NCI-H82 treated with DMSO at 0.1 percent for 48 hours (cell line): Measurements from ENCODE around the gene ZNF23.

ENCODE experiments used
- DNase-seq: peaks from one replicate; lab custom pipeline; 2025; ENCODE audit not compliant: unreplicated experiment; lab: John Stamatoyannopoulos, UW

Gene ZNF23

DNA sequence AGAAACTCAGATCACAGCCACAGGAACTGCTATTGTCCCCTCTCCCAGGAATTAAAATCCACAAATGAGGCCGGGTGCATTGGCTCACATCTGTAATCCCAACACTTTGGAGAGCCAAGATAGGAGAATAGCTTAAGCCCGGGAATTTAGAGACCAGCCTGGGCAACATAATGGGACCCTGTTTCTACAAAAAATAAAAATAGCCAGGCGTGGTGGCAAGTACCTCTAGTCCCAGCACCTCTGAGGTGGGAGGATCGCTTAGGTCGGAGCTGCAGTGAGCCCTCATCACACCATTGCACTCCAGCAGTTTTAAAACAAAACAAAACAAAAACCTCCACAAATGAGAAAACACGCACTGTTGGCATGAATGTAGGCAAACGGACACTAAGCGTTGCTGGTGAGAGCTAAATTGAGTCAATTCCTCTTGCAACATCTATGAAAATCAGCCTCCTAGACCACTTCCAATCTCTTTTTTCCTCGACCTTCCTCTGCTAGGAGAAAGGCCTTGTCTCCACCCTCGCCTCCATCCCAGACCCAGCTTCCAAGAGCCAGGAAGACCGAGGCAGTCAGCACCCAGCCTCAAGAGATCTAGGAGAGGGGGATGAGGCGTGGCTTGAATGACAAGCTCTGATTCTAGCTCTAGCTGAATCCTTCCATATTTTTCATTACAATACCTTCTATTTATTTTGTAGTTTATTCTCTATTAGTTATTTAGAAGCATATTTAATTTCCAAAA, 35.0 kb downstream of the ZNF23 start:
- DNase-seq: no peak

DNA sequence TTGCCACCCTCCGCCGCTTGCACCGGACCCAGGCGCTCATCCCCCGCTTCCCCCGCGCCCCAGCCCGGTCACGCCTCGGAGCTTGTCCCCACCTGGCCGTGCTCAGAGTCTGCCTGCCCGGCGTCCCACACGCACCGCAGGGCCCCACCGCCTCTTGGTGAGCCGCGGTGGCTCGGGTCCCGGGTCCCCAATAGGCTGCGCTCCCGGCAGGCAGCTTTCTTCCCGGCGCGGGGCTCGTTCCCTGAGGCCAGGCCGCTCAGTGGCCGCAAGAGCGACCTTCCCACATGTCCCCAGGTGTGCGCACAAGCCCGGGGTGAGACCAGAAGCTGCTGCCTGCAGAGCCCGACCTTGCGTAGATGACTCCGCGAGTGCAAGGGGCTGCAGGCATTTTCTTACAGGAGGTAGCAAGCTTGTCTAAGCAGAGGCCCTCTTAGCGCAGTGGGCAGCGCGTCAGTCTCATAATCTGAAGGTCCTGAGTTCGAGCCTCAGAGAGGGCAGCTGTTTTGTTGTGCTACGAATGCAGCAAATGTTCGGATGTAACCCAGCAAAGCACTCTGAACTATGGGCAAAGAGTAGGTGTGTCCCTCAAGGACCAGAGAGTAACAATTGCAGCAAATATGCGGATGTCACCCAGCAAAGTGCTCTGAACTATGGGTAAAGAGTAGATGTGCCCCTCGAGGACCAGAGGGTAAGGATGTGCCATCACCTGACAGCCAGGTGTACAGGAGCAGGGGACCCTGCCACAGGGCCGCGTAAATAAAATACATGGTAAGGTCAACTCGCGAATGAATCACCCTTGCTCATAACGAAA, 35.8 kb downstream of the ZNF23 start:
- DNase-seq: peak; percentile 66

DNA sequence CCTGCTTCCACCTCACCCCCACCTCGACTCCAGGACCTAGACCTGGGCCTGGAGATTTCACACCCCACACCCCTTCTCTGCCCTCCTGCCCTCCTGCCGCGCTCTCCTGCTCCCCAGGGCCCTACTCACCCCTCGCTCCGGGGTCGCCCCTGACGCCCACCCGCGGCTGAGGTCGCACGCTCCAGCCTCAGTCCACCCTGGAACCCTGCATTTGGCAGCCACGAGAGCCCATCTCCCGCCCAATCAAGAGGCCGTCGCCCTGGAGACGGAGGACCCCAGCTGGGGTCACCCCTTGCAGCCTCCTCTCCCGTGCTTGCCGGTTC, 36.3 kb downstream of the ZNF23 start:
- DNase-seq: no peak

DNA sequence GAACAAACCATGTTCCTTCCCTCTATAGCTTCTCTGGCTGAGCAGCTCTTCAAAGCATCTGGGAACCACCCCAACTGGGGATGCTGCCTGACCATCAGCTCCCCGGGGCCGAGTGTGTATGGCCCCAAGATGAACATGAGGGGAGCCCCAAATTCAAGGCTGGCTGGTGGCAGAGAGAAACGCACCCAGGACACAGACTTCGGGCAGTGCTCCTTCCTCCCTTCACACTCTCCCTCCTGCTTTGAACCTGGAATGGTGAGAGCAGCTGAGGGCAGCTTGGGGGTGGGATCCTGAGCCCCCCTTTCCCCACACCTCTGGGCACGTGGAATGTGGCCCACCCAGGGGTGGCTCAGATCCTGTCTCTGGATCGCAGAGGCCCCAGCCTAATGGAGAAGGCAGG, 37.4 kb downstream of the ZNF23 start:
- DNase-seq: no peak

DNA sequence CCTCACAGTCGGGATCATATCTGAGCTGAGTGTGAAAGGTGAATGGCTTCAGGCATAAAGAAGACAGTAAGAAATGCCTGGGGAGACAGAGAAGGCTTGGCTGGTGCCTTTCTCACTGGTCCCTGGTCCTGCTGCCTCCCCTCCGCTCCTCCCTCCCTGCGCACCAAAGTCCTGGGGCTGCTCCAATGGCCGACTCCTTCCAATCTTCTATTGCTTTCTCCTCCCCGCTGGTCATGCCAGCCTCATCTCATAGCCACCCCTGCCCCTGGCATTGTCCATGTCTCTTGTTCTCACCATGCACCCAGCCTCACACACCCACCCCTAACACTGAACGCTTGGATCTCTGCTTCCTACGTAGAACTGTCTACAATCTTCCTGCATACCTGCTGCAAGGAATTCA, 38.2 kb downstream of the ZNF23 start:
- no peak for DNase-seq

DNA sequence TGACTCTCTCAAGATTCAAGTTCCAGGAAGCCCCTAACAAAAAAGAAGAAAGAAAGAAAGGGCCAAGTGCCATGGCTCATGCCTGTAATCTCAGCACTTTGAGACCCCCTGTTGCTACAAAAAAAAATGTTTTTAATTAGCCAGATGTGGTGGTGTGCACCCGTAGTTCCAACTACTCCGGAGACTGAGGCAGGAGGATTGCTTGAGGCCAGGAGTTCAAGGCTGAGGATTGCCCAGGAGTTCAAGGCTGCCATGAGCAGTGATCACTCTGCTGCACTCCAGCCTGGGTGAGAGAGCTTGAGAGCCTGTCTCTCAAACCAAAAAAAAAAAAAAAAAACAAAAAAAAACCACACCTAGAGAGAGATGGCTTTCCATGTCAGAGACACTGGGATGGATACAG, 39.0 kb downstream of the ZNF23 start:
- no peak for DNase-seq

DNA sequence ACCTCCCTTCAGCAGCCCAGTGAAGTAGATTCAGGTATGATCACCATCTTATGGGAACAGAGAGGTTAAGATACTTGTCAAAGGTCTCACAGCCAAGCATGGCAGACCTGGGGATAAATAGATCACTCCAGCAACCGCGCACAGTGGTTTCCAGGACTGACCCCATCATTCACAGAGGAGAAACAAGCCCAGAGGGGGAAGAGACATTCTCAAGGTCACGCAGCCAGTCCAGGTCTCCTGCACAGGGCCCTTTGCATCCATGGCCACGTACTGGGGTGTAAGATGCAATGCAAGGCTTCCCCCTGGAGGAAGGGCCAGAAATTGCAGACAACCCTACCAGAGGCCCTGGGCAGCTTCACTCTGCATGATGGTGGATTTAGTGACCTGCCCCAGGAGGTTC, 40.1 kb downstream of the ZNF23 start:
- DNase-seq: no peak

DNA sequence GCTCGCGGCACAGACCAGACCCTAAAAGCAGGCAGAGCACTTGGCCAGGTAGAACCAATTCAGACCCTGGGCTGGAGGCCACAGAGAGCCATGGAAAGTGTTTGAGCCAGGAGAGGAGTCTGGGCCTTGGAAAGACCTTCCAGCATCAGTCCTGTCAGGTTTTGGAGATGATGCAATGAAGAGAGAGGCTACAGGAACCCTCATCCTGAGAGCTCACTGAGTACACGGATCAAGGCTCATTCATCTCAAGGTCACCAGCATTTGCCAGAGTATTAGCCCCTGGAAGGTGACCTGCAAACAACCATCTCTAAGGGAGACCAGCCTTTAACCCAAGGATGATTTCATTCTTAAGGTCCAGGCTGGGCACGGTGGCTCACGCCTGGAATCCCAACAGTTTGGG, 48.0 kb downstream of the ZNF23 start:
- DNase-seq: no peak

DNA sequence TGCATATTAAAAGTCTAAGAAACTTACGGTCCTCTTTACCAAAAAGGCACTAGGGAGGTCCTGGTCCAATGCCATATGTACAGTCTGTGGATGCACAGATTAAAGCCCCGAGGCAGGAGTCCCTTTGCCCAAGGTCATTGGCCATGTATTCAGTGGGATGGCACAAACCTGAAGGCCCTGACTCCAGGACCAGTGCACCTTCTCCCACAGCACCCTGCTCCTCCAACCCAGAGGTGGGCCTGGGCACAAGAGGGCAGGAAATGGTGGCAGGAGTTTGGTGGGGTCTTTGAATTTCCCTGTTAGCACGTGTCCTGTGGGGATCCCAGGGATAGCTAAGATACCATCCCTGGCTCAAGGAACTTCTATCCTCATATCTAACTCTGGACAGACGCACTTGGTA, 48.7 kb downstream of the ZNF23 start:
- DNase-seq: no peak

DNA sequence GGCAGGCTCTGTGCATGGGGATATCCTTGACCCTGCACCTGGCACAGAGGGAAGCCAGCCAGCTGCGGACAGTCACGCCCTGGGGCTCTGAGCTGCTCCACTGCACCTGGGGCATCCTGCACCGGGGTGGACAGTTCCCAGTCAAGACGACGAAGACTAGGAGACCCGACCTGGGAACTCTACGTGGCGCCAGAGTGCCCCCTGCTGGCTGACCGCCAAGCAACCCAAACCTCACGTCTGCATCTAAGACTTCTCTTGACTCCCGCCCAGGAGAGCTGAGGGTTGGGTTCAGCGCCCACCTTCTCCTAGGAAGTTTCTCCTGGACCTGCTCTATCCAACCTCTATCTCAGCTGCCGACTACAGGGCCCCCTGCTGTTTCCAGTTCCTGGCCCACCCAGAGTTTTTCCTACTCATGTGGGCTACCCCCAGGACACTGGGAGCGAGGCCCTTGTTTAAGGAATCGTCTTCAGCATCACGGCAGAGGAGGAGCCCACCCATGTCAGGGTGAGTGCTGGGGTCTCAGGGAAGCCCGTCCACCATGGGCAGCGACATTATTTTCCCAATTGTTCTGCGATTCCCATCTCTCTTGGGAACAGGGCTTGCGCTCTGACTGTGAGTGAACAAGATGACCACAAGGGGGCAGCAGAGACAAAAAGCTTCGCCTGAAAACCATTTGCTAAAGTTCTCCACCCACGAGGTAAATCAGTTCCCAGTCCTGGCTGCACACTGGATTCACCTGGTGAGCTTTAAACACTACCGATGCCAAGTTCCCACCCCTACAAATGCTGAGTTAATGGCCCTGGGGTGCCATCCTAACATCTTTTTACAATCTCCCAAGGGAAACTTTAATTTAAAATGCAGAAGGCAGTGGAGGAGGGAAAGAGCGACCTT, 49.5 kb downstream of the ZNF23 start:
- peak; percentile 23 for DNase-seq

DNA sequence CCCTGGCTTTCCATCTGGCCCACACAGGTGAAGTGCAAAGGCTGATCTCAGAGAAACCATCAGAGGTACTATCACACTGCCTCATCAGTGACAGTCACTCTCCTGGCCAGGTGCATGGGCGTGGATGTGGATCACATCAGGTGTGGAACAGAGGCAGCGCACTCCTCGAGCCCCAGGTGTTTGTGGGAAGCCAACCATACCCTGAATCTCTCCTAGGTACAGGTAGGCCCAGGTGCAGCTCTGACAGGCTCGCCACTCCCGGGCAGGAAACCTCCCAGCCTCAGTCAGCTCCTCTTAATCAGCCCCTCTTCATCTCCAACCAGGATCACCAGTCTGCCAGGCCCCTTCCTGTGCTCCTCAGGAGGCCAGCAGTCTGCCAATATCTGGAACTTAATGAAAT, 51.9 kb downstream of the ZNF23 start:
- no peak for DNase-seq

DNA sequence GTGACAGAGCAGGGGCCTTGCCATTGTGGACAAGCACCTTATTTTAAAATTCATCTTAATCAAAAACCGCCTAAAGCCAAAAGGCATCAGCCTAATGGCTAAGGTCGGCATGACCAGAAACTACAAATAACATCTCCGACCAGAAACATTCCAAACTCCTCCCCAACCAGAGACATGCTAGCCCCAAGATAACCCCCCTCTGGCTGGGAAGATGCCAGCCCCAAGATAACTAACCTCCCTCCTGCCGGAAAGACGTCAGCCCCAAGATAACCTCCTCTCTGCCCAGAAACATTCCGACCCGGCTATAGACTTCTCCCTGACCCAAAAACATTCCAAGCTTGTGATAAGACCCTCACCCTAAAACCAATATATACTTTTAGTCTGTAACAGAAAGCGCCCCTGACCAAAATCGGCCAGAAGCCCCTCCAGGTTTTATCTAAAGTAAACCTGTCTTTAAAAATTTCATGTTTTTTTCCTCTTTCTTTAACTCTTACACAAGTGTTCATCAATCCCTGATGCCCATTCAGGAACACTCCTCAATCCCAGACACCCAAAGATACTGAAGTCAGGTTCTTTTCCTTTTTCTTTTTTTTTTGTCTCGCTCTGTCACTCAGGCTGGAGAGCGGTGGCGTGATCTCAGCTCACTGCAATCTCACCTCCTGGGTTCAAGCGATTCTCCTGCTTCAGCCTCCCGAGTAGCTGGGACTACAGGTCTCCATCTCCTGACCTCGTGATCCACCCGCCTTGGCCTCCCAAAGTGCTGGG, 52.9 kb downstream of the ZNF23 start:
- DNase-seq: no peak

DNA sequence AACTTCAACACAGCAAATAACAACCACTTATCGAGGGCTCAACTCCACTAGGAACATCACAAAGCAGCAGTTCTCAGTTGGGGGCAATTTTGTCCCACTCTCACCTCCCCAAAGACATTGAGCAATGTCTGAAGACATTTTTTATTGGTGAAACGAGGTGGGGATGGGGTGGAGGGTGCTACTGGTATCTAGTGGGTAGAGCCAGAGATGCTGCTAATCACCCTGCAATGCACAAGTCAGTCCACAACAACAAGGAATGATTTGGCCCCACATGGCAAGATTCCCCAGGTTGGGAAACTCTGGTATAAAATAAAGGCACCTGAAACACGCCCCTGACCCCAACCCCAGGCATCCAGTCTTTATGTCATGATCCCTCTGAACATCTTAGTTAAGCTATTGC, 53.5 kb downstream of the ZNF23 start:
- DNase-seq: no peak

DNA sequence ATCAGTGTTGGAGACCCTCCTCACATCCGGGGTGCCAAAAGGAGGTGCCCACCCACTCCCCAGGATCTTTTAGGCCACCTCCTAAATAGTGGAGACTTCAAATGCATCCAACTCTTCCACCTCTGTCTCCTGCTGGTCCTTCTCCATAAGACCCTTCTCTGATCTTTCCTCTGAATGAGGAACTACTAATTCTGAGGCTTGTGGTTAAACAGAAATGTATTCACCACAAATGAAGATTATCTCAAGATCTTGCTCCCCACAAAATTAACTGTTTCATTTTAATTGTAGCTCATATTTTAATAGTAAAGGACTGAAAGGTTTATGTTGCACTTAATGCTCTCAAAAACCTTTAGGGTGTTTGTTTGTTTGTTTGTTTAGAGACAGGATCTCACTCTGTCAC, 54.3 kb downstream of the ZNF23 start:
- no peak for DNase-seq

DNA sequence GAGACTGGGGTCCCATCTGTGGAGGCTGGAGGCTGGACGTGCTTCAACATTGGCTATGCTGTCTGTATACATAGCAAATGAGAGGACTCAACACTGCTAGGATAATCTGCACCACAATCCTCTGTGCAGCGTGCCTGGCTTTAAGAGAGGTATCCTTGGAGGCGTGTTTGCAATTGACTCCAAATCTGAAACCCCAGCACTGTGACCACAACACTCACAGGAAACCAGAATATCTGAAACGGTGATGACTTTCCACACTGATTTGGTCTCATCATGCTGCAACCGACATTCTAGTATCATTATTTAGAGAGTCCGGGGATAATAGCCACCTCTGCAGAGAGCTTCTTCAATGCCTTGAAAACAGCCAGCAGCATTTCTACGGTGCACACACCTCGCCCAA, 55.3 kb downstream of the ZNF23 start:
- no peak for DNase-seq

DNA sequence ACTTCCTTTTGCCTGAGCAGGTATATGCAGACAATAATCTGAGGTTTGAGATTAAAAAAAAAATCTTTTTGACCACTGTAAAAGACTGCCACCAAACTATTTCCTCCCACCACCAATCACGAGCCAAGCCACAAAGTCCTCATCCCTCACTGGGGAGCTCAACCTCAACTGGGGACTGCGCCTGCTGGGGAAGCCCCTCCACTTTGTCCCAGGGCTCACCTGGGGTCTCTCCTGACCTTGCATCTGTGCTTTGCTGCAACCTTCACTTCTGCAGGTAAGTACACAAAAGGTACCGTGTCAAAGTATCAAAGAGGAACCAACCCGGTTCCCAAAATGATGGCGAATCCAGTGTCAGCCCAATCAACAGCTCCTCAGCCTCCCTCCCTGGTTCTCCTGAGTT, 55.7 kb downstream of the ZNF23 start:
- no peak for DNase-seq

DNA sequence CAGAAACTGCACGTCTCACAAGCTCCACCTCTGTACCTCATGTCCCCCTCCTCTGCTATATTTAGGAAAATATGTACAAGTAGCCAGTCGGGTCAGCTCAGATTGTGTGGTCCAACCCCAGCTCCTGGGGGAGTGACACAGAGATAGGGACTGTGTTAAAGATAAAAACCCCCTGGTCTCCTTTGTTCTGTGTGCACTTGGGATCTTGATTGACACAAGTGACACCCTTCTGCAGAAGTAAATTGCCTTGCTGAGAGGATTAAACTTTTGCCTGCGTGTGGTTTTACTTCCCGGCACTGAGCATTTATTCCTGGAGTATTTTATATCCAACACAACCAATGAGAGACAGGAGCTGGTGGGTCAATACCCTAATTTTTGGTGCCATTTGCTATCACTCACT, 57.7 kb downstream of the ZNF23 start:
- no peak for DNase-seq

DNA sequence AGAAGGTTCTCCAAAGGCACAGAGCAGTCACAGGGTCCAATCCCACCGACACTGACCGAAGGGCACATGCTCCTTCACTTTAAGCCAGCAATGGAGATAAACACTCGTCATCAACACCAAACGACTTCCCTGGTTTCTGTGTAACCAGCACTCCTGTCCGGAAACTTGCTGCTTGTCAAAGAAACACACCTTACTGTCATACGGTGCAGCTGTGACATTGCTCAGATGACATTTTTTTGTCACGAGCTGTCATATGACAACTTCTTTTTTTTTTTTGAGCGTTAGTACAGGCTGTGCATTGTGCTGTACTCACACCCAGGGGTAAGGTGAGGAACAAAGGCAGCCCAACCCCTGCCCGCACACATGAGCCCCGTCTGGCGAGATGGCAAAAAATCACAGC, 59.4 kb downstream of the ZNF23 start:
- DNase-seq: no peak

DNA sequence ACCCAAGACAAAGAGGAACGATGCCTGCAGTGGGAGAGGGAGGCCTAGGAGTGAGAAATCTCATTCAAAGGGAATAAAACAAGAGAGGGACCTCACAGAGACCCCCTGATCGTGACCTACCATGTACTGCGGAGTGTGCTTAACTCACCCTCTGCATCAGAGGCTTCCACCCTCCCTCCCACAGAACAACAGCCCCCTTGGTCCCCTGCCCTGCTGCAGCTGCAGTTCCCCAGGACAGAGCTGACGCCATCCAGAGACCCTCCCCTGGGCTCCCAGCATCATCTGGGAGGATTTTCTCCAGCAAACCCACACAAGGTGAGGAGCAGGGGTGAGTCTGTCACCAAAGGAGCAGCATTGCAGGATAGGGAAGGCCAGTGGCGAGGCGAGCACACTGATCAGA, 60.0 kb downstream of the ZNF23 start:
- no peak for DNase-seq

DNA sequence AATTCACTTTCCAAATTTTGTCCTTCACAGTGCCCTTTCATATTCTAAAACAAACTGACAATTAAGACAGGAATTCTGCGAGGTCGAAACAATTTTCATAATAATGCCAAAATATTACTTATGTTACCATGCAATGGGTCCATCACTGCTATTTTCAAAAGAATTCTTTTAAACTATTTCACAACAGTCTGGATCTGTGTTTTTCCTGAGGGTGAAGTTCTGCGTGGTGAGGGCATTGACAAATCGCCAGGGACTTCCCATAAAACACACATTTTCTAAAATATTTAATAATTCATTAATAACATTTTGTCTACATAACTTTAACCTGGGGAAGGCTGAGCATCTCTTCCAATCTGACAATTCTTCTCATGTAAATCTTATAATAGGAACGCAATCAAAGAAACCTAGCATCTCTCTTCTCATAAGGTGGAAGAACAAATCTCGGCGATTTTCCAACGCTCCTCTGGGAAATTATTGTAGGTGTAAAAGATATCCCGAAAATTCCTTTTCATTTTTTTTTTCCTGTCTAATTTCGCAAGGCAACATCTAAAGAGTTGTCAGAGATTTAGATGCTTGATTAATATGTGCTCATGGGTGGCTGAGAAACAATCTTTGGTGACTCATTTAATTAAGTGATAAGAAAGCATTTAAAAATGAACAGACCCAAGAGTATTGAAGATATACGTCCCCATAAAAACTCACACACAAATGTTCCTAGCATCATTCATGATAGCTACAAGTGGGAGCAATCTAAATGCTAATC, 62.1 kb downstream of the ZNF23 start:
- DNase-seq: no peak
